ENCODE data around the gene OMP. TPM values are rescaled to one million over a fixed set of nuclear protein-coding genes. Genes with fewer than 3 reads are reported as not detected.

The OMP gene
- total RNA-seq, 1 donor from 2014 or later: not detected

GRCh38 chr11:77074205-77074604, 28.4 kb upstream of the OMP start:
- no peak overlapping the region for H3K27ac Mint-ChIP-seq (ENCODE audit: unreplicated experiment)
- H3K4me3 Mint-ChIP-seq: no peak overlapping the region
- no peak for TF ChIP-seq CTCF (conservative IDR thresholded peaks at IDR 0.05)
- peaks cover 4% of the 10 kb centered on the region for H3K36me3 Mint-ChIP-seq (ENCODE audit: low read depth)
- no peaks in the 10 kb centered on the region for H3K27me3 Mint-ChIP-seq (ENCODE audit: low read depth)
- H3K4me1 Mint-ChIP-seq: peaks cover 30% of the 10 kb centered on the region
- no peak for DNase-seq (ENCODE audit: low read depth, low spot score)
- H3K9me3 Mint-ChIP-seq: peaks cover 6% of the 10 kb centered on the region

GRCh38 chr11:77074626-77075221, 27.9 kb upstream of the OMP start:
- H3K36me3 Mint-ChIP-seq (ENCODE audit: low read depth): peaks cover 4% of the 10 kb centered on the region
- H3K27me3 Mint-ChIP-seq (ENCODE audit: low read depth): no peaks in the 10 kb centered on the region
- H3K4me3 Mint-ChIP-seq: no peak overlapping the region
- peaks cover 6% of the 10 kb centered on the region for H3K9me3 Mint-ChIP-seq
- no peak for TF ChIP-seq CTCF (conservative IDR thresholded peaks at IDR 0.05)
- H3K27ac Mint-ChIP-seq (ENCODE audit: unreplicated experiment): no peak overlapping the region
- peaks cover 30% of the 10 kb centered on the region for H3K4me1 Mint-ChIP-seq
- no peak for DNase-seq (ENCODE audit: low read depth, low spot score)

- Mint-ChIP-seq H3K27ac (ENCODE audit: unreplicated experiment) (no peak overlapping the region), H3K9me3 (peaks cover 6% of the 10 kb centered on the region), H3K4me3 (no peak overlapping the region), H3K4me1 (peaks cover 30% of the 10 kb centered on the region), H3K36me3 (ENCODE audit: low read depth) (peaks cover 4% of the 10 kb centered on the region), H3K27me3 (ENCODE audit: low read depth) (no peaks in the 10 kb centered on the region)
- DNase-seq (ENCODE audit: low read depth, low spot score): no peak
- TF ChIP-seq CTCF (conservative IDR thresholded peaks at IDR 0.05): no peak
Observed at GRCh38 chr11:77075425-77075905, 27.2 kb upstream of the OMP start.

GRCh38 chr11:77079666-77080065, 23.0 kb upstream of the OMP start:
- H3K27me3 Mint-ChIP-seq (ENCODE audit: low read depth): no peaks in the 10 kb centered on the region
- no peak for DNase-seq (ENCODE audit: low read depth, low spot score)
- H3K36me3 Mint-ChIP-seq (ENCODE audit: low read depth): peaks cover 4% of the 10 kb centered on the region
- H3K4me1 Mint-ChIP-seq: peaks cover 17% of the 10 kb centered on the region
- no peak overlapping the region for H3K4me3 Mint-ChIP-seq
- TF ChIP-seq CTCF (conservative IDR thresholded peaks at IDR 0.05): no peak
- no peak overlapping the region for H3K27ac Mint-ChIP-seq (ENCODE audit: unreplicated experiment)
- H3K9me3 Mint-ChIP-seq: peaks cover 6% of the 10 kb centered on the region

- no peak overlapping the region for H3K4me3 Mint-ChIP-seq
- peaks cover 4% of the 10 kb centered on the region for H3K36me3 Mint-ChIP-seq (ENCODE audit: low read depth)
- DNase-seq (ENCODE audit: low read depth, low spot score): no peak
Observed at GRCh38 chr11:77080643-77081210, 21.9 kb upstream of the OMP start.

More at GRCh38 chr11:77080643-77081210, 21.9 kb upstream of the OMP start:
- no peaks in the 10 kb centered on the region for H3K27me3 Mint-ChIP-seq (ENCODE audit: low read depth)
- TF ChIP-seq CTCF (conservative IDR thresholded peaks at IDR 0.05): no peak
- peaks cover 6% of the 10 kb centered on the region for H3K9me3 Mint-ChIP-seq
- H3K27ac Mint-ChIP-seq (ENCODE audit: unreplicated experiment): no peak overlapping the region
- peaks cover 19% of the 10 kb centered on the region for H3K4me1 Mint-ChIP-seq
